ENCODE measurements around the gene MKKS. TPM values are rescaled to one million over a fixed set of nuclear protein-coding genes. Genes with fewer than 3 reads are reported as not detected.

Gene MKKS
- polyA plus RNA-seq, 1 of the 3 experiments (the other 2 are of a cell fraction): 10.1 TPM

DNA sequence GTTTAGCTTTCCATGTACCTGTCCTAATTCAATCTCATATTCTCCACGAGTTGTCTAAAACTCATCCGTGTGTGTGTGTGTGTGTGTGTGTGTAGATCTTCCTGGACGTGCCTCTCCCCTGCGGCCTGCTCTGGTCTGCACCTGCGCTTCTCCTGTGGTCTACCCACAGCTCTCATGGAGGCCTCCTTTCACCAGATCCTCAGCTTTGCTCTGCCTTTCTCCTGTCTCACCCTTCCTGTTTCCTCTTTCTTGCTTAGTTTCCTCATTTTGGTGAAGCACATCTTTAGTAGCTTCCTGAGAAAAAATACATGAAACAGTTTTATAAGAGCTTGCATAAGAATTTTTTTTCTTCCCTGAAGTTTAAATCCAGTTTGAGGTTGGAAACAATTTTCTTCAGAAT lies 19.2 kb upstream of the MKKS start:
- TF ChIP-seq NRF1 (IDR thresholded peaks at IDR 0.05; ENCODE audit: low read depth, low read length) (no peak), RCOR1 (IDR thresholded peaks at IDR 0.05; ENCODE audit: low read length) (no peak), RFX5 (IDR thresholded peaks at IDR 0.05; ENCODE audit: low read length) (no peak), SMC3 (IDR thresholded peaks at IDR 0.05; ENCODE audit: low read depth, low read length) (no peak), EZH2phosphoT487 (IDR thresholded peaks at IDR 0.05; ENCODE audit: borderline replicate concordance, low read depth) (no peak), NFIC (IDR thresholded peaks at IDR 0.05; ENCODE audit: borderline replicate concordance) (no peak), CHD2 (IDR thresholded peaks at IDR 0.05; ENCODE audit: low read length, partially characterized antibody) (no peak), MXI1 (IDR thresholded peaks at IDR 0.05; ENCODE audit: low read depth, low read length) (no peak), FOXM1 (IDR thresholded peaks at IDR 0.05; ENCODE audit: low read depth) (no peak), MEF2A (IDR thresholded peaks at IDR 0.05; ENCODE audit: borderline replicate concordance, low read depth) (no peak)
- TF ChIP-seq, protein P1, sequence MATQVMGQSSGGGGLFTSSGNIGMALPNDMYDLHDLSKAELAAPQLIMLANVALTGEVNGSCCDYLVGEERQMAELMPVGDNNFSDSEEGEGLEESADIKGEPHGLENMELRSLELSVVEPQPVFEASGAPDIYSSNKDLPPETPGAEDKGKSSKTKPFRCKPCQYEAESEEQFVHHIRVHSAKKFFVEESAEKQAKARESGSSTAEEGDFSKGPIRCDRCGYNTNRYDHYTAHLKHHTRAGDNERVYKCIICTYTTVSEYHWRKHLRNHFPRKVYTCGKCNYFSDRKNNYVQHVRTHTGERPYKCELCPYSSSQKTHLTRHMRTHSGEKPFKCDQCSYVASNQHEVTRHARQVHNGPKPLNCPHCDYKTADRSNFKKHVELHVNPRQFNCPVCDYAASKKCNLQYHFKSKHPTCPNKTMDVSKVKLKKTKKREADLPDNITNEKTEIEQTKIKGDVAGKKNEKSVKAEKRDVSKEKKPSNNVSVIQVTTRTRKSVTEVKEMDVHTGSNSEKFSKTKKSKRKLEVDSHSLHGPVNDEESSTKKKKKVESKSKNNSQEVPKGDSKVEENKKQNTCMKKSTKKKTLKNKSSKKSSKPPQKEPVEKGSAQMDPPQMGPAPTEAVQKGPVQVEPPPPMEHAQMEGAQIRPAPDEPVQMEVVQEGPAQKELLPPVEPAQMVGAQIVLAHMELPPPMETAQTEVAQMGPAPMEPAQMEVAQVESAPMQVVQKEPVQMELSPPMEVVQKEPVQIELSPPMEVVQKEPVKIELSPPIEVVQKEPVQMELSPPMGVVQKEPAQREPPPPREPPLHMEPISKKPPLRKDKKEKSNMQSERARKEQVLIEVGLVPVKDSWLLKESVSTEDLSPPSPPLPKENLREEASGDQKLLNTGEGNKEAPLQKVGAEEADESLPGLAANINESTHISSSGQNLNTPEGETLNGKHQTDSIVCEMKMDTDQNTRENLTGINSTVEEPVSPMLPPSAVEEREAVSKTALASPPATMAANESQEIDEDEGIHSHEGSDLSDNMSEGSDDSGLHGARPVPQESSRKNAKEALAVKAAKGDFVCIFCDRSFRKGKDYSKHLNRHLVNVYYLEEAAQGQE (IDR thresholded peaks at IDR 0.05; ENCODE audit: low read depth, low read length): no peak
- TF ChIP-seq, protein P2, sequence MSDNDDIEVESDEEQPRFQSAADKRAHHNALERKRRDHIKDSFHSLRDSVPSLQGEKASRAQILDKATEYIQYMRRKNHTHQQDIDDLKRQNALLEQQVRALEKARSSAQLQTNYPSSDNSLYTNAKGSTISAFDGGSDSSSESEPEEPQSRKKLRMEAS (IDR thresholded peaks at IDR 0.05; ENCODE audit: low read depth): no peak

DNA sequence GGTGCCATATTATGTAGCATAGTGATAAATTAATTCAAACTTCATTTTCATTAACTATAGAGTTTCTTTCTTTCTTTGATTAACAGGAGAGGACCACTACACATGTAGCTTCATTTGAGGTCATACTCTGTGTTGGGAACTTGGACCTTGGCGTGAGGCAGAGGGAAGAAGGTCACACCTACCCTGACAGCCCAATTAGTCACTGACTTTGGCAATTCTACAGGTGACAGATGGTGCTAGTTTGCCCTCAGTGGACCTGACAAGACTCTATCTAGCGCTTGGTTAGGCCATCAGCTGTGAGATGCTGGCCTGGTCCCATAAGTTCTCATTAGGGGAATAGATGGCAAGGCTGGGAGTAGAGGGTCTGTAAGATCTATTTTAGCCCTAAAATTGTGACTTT lies 15.2 kb upstream of the MKKS start:
- H3K9ac ChIP-seq: no peak overlapping the region
- peaks cover 0 to 22% of the 10 kb centered on the region in 2 experiments; a peak in 2 of 4 replicates for H3K4me1 ChIP-seq (ENCODE audit: control insufficient read depth in 1 of 2, insufficient read depth in 2 of 2, low read depth in 1 of 2, low read length in 1 of 2)
- DNase-seq: no peak
- POLR2A ChIA-PET: interaction anchor here (0.8 kb wide), 1 partner anchor 15 kb away, joined by 4 read pairs; the partner anchor contains the start of genes MKKS and SLX4IP
- H3K27me3 ChIP-seq (ENCODE audit: insufficient read depth): no peaks in the 10 kb centered on the region
- no peaks in the 10 kb centered on the region for H3K36me3 ChIP-seq (replicated peaks in 1 of 2; ENCODE audit: control insufficient read depth in 1 of 2, insufficient read depth in 2 of 2, low read length in 1 of 2)
- H3K4me3 ChIP-seq (ENCODE audit: low read depth in 2 of 2, low read length in 1 of 2): no peak overlapping the region
- H3K4me2 ChIP-seq: no peak overlapping the region
- TF ChIP-seq FOSL2 (IDR thresholded peaks at IDR 0.05; ENCODE audit: borderline replicate concordance, low read depth) (no peak), MEF2A (IDR thresholded peaks at IDR 0.05; ENCODE audit: borderline replicate concordance, low read depth) (no peak), MXI1 (IDR thresholded peaks at IDR 0.05; ENCODE audit: low read depth, low read length) (no peak), SIN3A (IDR thresholded peaks at IDR 0.05; ENCODE audit: borderline replicate concordance, low read depth, low read length) (no peak)
- TF ChIP-seq, protein P2 (IDR thresholded peaks at IDR 0.05; ENCODE audit: low read depth): no peak
- TF ChIP-seq, protein P3, sequence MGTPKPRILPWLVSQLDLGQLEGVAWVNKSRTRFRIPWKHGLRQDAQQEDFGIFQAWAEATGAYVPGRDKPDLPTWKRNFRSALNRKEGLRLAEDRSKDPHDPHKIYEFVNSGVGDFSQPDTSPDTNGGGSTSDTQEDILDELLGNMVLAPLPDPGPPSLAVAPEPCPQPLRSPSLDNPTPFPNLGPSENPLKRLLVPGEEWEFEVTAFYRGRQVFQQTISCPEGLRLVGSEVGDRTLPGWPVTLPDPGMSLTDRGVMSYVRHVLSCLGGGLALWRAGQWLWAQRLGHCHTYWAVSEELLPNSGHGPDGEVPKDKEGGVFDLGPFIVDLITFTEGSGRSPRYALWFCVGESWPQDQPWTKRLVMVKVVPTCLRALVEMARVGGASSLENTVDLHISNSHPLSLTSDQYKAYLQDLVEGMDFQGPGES (IDR thresholded peaks at IDR 0.05; ENCODE audit: low read depth, low read length): no peak
- peaks cover 6% of the 10 kb centered on the region for H3F3A ChIP-seq (replicated peaks; ENCODE audit: insufficient read depth)
- CTCF ChIA-PET: no interaction called here
- H3K9me3 ChIP-seq: no peaks in the 10 kb centered on the region
- no peak overlapping the region for H3K27ac ChIP-seq (ENCODE audit: low read depth in 2 of 2, low read length in 1 of 2)
- peaks cover 32% of the 10 kb centered on the region for H3K79me2 ChIP-seq (ENCODE audit: insufficient read depth)
- H4K20me1 ChIP-seq (ENCODE audit: insufficient read depth): no peaks in the 10 kb centered on the region
- WGBS (ENCODE audit: low lambda C conversion rate): 95% methylated on average over 2 of the region's 2 CpGs
- H2AFZ ChIP-seq (ENCODE audit: low read depth): no peak overlapping the region
- no peaks in the 10 kb centered on the region for H3K9me2 ChIP-seq

More for the DNA sequence above, 19.2 kb upstream of the MKKS start:
- no peaks in the 10 kb centered on the region for H3K27me3 ChIP-seq (ENCODE audit: insufficient read depth)
- H3K4me1 ChIP-seq (ENCODE audit: control insufficient read depth in 1 of 2, insufficient read depth in 2 of 2, low read depth in 1 of 2, low read length in 1 of 2): peaks cover 0 to 11% of the 10 kb centered on the region in 2 experiments; a peak in 1 of 4 replicates
- ChIA-PET CTCF (no interaction called here), POLR2A (interaction anchor here (0.7 to 1.3 kb wide), 2 partner anchors 19 to 450 kb away, joined by 3 to 4 read pairs; partner anchors contain the start of gene MKKS)
- H4K20me1 ChIP-seq (ENCODE audit: insufficient read depth): no peaks in the 10 kb centered on the region
- H3K9me2 ChIP-seq: no peaks in the 10 kb centered on the region
- H3K4me2 ChIP-seq: no peak overlapping the region
- H3K4me3 ChIP-seq (ENCODE audit: low read depth in 2 of 2, low read length in 1 of 2): no peak overlapping the region
- no peak overlapping the region for H3K27ac ChIP-seq (ENCODE audit: low read depth in 2 of 2, low read length in 1 of 2)
- WGBS (ENCODE audit: low lambda C conversion rate): 82% methylated on average over 5 of the region's 5 CpGs
- no peak overlapping the region for H3K9ac ChIP-seq
- no peak overlapping the region for H2AFZ ChIP-seq (ENCODE audit: low read depth)
- no peaks in the 10 kb centered on the region for H3F3A ChIP-seq (replicated peaks; ENCODE audit: insufficient read depth)
- H3K36me3 ChIP-seq (replicated peaks in 1 of 2; ENCODE audit: control insufficient read depth in 1 of 2, insufficient read depth in 2 of 2, low read length in 1 of 2): peaks cover 0 to 8% of the 10 kb centered on the region in 2 experiments
- peaks cover 30% of the 10 kb centered on the region; the same call in 1 of the 2 replicates for H3K79me2 ChIP-seq (ENCODE audit: insufficient read depth)
- no peak for DNase-seq
- H3K9me3 ChIP-seq: peaks cover 4% of the 10 kb centered on the region; the same call in 1 of the 2 replicates
